DND-41 (cell line): ENCODE data around the gene CTSH.

Experiments
- ATAC-seq: fragments of 200-7000 bp; cut with Tn5 transposase; 3 replicates; pipeline ENCODE4 v1.9.1; 2021; ENCODE audit warnings: low read depth; ENCODE audit not compliant: insufficient read depth
- DNase-seq: peaks from one replicate; pipeline ENCODE4 v3.0.0-alpha.2; 2020
- H2AFZ ChIP-seq: 2 replicates; pipeline ENCODE4 v1.6.0; 2012; ENCODE audit warnings: low read depth, low read length
- H3K27ac ChIP-seq: 2 replicates; pipeline ENCODE4 v1.5.1; 2012; ENCODE audit warnings: low read length, inconsistent platforms
- H3K27me3 ChIP-seq: fragments of 200-600 bp; sonication (generic); 2 replicates; pipeline ENCODE4 v1.6.0; 2012; ENCODE audit warnings: low read length, mild to moderate bottlenecking, inconsistent platforms; ENCODE audit not compliant: insufficient read depth, poor library complexity
- H3K36me3 ChIP-seq: 2 replicates; pipeline ENCODE4 v1.5.1; 2012; ENCODE audit warnings: low read length, inconsistent platforms; ENCODE audit not compliant: insufficient read depth
- H3K4me1 ChIP-seq: 2 replicates; pipeline ENCODE4 v1.5.1; 2012; ENCODE audit warnings: mild to moderate bottlenecking, low read length; ENCODE audit not compliant: insufficient read depth
- H3K4me2 ChIP-seq: 2 replicates; pipeline ENCODE4 v1.6.0; 2012; ENCODE audit warnings: mild to moderate bottlenecking, moderate library complexity, low read length, inconsistent platforms; ENCODE audit not compliant: insufficient read depth
- H3K4me3 ChIP-seq, 2 experiments: fragments of 200-600 bp in 1 of 2; shearing (Covaris generic) in 1 of 2; 2 replicates each; pipeline ENCODE4 v1.5.1; 2012 to 2016; ENCODE audit warnings: inconsistent platforms in 2 of 2, low read length in 2 of 2, mild to moderate bottlenecking in 2 of 2, low read depth in 1 of 2, moderate library complexity in 1 of 2
- H3K79me2 ChIP-seq: 2 replicates; pipeline ENCODE4 v1.6.0; 2012; ENCODE audit warnings: low read length, inconsistent platforms; ENCODE audit not compliant: insufficient read depth
- H3K9ac ChIP-seq: 2 replicates; pipeline ENCODE4 v1.6.0; 2012; ENCODE audit warnings: low read depth, mild to moderate bottlenecking, inconsistent platforms, low read length, moderate library complexity
- H3K9me3 ChIP-seq: 2 replicates; pipeline ENCODE4 v1.5.1; 2012; ENCODE audit warnings: low read length, moderate library complexity, mild to moderate bottlenecking, inconsistent platforms; ENCODE audit not compliant: insufficient read depth, severe bottlenecking
- H4K20me1 ChIP-seq: 2 replicates; pipeline ENCODE4 v1.6.0; 2012; ENCODE audit warnings: low read length; ENCODE audit not compliant: insufficient read depth
- CTCF ChIP-seq: IDR thresholded peaks from 2 replicates; pipeline ENCODE4 v1.5.1; 2012; ENCODE audit warnings: borderline replicate concordance, low read length, moderate library complexity, mild to moderate bottlenecking; ENCODE audit not compliant: poor library complexity, severe bottlenecking; ENCODE audit errors: extremely low read depth
- EZH2 ChIP-seq: IDR thresholded peaks from 3 replicates; pipeline ENCODE4 v1.6.1; 2012; ENCODE audit warnings: borderline replicate concordance, low read depth, mild to moderate bottlenecking, moderate library complexity, low read length, inconsistent platforms; ENCODE audit not compliant: severe bottlenecking

Gene CTSH

GRCh38 chr15:78977091-78977571 lies 32.3 kb upstream of the CTSH start:
- no peak for DNase-seq
- no peak for TF ChIP-seq EZH2
- TF ChIP-seq CTCF, result no peak
- Histone ChIP-seq H3K27me3 (no peaks in the 10 kb centered on the region), H3K36me3 (no peaks in the 10 kb centered on the region), H3K79me2 (no peaks in the 10 kb centered on the region), H2AFZ (no peak overlapping the region), H3K4me3 (no peak overlapping the region), H3K4me2 (no peak overlapping the region), H3K4me1 (no peaks in the 10 kb centered on the region), H3K9ac (no peak overlapping the region), H3K9me3 (no peaks in the 10 kb centered on the region), H3K27ac (no peak overlapping the region), H4K20me1 (no peaks in the 10 kb centered on the region)
- no peak for ATAC-seq

DNA sequence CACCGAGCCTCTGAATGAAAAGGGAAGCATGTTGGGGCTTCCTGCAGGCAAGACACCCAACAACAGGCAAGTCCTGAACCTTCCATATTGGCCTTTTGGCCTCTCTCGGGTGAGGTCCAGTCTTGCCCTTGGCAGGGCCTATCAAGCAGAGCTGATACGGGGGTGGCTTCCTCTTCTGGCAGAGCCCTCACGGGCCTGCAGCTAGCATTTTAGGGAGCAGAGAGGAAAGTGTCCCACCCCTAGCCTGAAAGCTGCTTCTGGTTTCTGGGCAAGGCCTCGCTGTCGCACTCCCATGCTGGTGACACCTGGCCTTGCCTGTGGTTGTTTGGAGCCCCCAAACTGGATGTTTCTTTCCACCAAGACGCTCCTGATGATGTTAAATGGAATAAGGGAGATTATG lies 31.8 kb upstream of the CTSH start:
- no peak for DNase-seq
- H3K36me3 ChIP-seq, result no peaks in the 10 kb centered on the region
- no peak overlapping the region for H2AFZ ChIP-seq

GRCh38 chr15:78974272-78974918 lies 29.5 kb upstream of the CTSH start:
- Histone ChIP-seq H2AFZ (no peak overlapping the region), H3K9me3 (no peaks in the 10 kb centered on the region), H3K79me2 (no peaks in the 10 kb centered on the region), H3K27ac (no peak overlapping the region), H3K9ac (no peak overlapping the region), H3K27me3 (no peaks in the 10 kb centered on the region), H3K36me3 (no peaks in the 10 kb centered on the region), H3K4me2 (no peak overlapping the region), H3K4me1 (no peaks in the 10 kb centered on the region), H3K4me3 (no peak overlapping the region), H4K20me1 (no peaks in the 10 kb centered on the region)
- ATAC-seq (no peak), DNase-seq (no peak)
- TF ChIP-seq EZH2, result no peak
- no peak for TF ChIP-seq CTCF

More for the DNA sequence above, 31.8 kb upstream of the CTSH start:
- no peak for ATAC-seq
- Histone ChIP-seq H3K9ac (no peak overlapping the region), H3K4me2 (no peak overlapping the region), H3K27me3 (no peaks in the 10 kb centered on the region), H3K4me1 (no peaks in the 10 kb centered on the region), H3K4me3 (no peak overlapping the region), H3K9me3 (no peaks in the 10 kb centered on the region), H3K79me2 (no peaks in the 10 kb centered on the region), H3K27ac (no peak overlapping the region), H4K20me1 (no peaks in the 10 kb centered on the region)
- TF ChIP-seq EZH2 (no peak), CTCF (no peak)

DNA sequence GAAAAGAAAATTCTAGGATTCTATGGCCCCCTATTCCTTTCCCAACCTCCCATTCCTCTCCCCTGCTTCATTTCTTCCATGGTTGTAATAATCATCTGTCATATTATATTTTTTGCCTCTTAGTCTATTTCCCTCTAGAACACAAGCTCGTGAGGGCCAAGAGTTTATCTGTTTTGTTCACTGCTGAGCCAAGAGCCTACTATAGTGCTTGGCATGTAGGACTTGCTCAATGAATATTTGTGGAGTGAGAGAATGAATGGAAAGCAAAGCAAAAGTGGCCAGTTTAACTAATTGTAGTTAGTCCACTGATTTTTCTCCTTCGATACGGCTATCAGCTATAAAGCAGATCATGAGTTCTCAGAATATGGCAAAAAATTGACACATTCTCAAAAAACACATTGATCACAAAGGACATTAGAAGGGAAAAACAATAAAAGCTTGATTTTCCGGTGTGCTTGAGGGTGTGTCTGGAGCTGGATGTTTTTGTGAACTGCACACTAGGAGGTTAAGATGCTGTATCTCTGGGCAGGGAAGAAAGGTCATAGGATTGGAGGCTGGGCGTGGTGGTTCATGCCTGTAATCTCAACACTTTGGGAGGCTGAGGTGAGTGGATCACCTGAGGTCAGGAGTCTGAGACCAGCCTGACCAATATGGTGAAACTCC lies 25.0 kb upstream of the CTSH start:
- Histone ChIP-seq H3K27ac (no peak overlapping the region), H3K36me3 (no peaks in the 10 kb centered on the region), H4K20me1 (no peaks in the 10 kb centered on the region), H3K4me2 (no peak overlapping the region), H3K4me1 (no peaks in the 10 kb centered on the region), H3K79me2 (no peaks in the 10 kb centered on the region), H3K9me3 (no peaks in the 10 kb centered on the region), H3K4me3 (no peak overlapping the region), H3K9ac (no peak overlapping the region), H3K27me3 (no peaks in the 10 kb centered on the region), H2AFZ (no peak overlapping the region)
- no peak for DNase-seq
- no peak for TF ChIP-seq EZH2
- no peak for TF ChIP-seq CTCF
- ATAC-seq, result no peak
